ENCODE data around the gene NKG7.

DNA sequence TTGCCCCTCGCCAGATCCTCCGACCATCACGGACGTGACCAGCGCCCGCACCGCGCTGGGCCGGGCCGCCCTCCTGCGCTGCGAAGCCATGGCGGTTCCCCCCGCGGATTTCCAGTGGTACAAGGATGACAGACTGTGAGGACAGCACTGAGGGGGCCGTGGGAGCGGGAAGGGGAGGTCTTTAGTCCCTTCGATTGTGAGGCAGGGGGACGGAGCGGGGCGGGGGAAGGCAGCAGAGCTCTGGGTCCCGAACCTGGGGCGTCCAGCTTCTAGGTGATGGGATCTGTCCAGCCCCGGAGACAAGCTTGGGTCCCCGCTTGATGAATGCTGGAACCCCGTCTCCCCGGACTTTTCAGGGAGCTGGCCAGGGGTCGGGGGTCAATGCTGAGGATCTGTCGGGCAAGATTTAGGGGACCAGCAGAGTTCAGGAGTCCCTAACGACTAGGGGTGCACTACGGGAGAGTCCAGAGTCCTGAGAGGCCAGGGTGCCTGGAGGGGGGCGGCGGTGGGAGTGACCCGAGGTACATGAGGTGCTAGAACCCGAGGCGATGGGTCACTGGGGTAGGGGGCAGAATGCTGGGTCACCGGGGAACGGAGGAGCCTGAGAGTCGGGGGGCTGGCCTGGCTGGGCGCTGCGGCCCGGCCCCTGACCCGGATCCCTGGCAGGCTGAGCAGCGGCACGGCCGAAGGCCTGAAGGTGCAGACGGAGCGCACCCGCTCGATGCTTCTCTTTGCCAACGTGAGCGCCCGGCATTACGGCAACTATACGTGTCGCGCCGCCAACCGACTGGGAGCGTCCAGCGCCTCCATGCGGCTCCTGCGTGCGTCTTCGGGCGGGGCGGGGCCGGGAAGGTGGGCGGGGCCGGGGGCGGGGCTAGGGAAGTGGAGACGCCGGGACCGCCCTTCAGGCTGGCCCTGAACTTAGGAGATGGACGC lies 45.1 kb downstream of the NKG7 start:
- TF ChIP-seq, protein P1, sequence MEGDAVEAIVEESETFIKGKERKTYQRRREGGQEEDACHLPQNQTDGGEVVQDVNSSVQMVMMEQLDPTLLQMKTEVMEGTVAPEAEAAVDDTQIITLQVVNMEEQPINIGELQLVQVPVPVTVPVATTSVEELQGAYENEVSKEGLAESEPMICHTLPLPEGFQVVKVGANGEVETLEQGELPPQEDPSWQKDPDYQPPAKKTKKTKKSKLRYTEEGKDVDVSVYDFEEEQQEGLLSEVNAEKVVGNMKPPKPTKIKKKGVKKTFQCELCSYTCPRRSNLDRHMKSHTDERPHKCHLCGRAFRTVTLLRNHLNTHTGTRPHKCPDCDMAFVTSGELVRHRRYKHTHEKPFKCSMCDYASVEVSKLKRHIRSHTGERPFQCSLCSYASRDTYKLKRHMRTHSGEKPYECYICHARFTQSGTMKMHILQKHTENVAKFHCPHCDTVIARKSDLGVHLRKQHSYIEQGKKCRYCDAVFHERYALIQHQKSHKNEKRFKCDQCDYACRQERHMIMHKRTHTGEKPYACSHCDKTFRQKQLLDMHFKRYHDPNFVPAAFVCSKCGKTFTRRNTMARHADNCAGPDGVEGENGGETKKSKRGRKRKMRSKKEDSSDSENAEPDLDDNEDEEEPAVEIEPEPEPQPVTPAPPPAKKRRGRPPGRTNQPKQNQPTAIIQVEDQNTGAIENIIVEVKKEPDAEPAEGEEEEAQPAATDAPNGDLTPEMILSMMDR (optimal IDR thresholded peaks at IDR 0.05 in 1 of 3, IDR thresholded peaks at IDR 0.05 in 1 of 3, conservative IDR thresholded peaks at IDR 0.05 in 1 of 3; ENCODE audit: extremely low read depth in 1 of 3, insufficient read depth in 2 of 3, low read length in 3 of 3), result peak in 2 of 3 experiments; percentile 28 to 34
- peak; percentile 74 for TF ChIP-seq EZH2 (IDR thresholded peaks at IDR 0.05; ENCODE audit: low read length)
